Stomach smooth muscle (tissue), 2 donors: Measurements from ENCODE around the gene RHEBL1.

ENCODE experiments used
- H3K27ac ChIP-seq: one replicate; pipeline ENCODE4 v1.7.0; 2013; ENCODE audit warnings: mild to moderate bottlenecking, low read length, inconsistent platforms
- H3K27me3 ChIP-seq, 2 donors: one replicate each; pipeline ENCODE4 v1.7.0; 2013; ENCODE audit warnings: low read length in 2 of 2; ENCODE audit not compliant: insufficient read depth in 2 of 2, control insufficient read depth in 1 of 2
- H3K36me3 ChIP-seq, 2 donors: one replicate each; pipeline ENCODE4 v1.7.0; 2013; ENCODE audit warnings: low read length in 2 of 2; ENCODE audit not compliant: control insufficient read depth in 2 of 2, insufficient read depth in 2 of 2
- H3K4me1 ChIP-seq: one replicate; pipeline ENCODE4 v1.7.0; 2013; ENCODE audit warnings: low read length; ENCODE audit not compliant: control insufficient read depth, insufficient read depth
- H3K4me3 ChIP-seq, 2 donors: one replicate each; pipeline ENCODE4 v1.7.0; 2013; ENCODE audit warnings: low read length in 2 of 2
- H3K9ac ChIP-seq, 2 donors: one replicate each; pipeline ENCODE4 v1.7.0; 2013; ENCODE audit warnings: low read length in 2 of 2, mild to moderate bottlenecking in 1 of 2
- H3K9me3 ChIP-seq, 2 donors: one replicate each; pipeline ENCODE4 v1.7.0; 2013; ENCODE audit warnings: low read length in 2 of 2; ENCODE audit not compliant: control insufficient read depth in 2 of 2
- donor health status: healthy.
- donor health status: Pancreatic carcinoma.

The RHEBL1 gene

GRCh38 chr12:49098035-49098451 is 28.3 kb upstream of the RHEBL1 start:
- Histone ChIP-seq H3K27ac (no peak overlapping the region), H3K4me3 (no peak overlapping the region), H3K9me3 (no peaks in the 10 kb centered on the region), H3K27me3 (peaks cover 16 to 20% of the 10 kb centered on the region in 2 donors), H3K36me3 (peaks cover 47% of the 10 kb centered on the region in 2 donors), H3K4me1 (peaks cover 16% of the 10 kb centered on the region), H3K9ac (no peak overlapping the region)

- Histone ChIP-seq H3K36me3 (peaks cover 40% of the 10 kb centered on the region in 2 donors), H3K9ac (no peak overlapping the region), H3K9me3 (no peaks in the 10 kb centered on the region), H3K27me3 (peaks cover 22 to 26% of the 10 kb centered on the region in 2 donors), H3K4me1 (peaks cover 22% of the 10 kb centered on the region), H3K27ac (no peak overlapping the region), H3K4me3 (no peak overlapping the region)
These were observed 27.6 kb upstream of the RHEBL1 start for GRCh38 chr12:49097381-49097780.

- Histone ChIP-seq H3K4me1 (peaks cover 35% of the 10 kb centered on the region), H3K27me3 (peaks cover 44 to 50% of the 10 kb centered on the region in 2 donors), H3K36me3 (peaks cover 16 to 17% of the 10 kb centered on the region in 2 donors), H3K9ac (no peak overlapping the region), H3K27ac (no peak overlapping the region), H3K4me3 (no peak overlapping the region), H3K9me3 (no peaks in the 10 kb centered on the region)
These were observed 25.2 kb upstream of the RHEBL1 start for GRCh38 chr12:49094975-49095365.

GRCh38 chr12:49094160-49094974 is 24.6 kb upstream of the RHEBL1 start, which contains the start of gene DHH:
DHH (minus strand) TSS chr12:49094801; CDS start chr12:49094512, 289 bp downstream.
- H3K4me1 ChIP-seq = peaks cover 39% of the 10 kb centered on the region
- H3K27ac ChIP-seq = no peak within 1 kb of the TSS
- peak within 1 kb of the TSS in 1 of 2 donors; percentile 9 for H3K9ac ChIP-seq

GRCh38 chr12:49093792-49094159 is 24.0 kb upstream of the RHEBL1 start:
- peak overlapping the region in 1 of 2 donors; percentile 9 for H3K9ac ChIP-seq
- H3K27me3 ChIP-seq = peaks cover 56 to 61% of the 10 kb centered on the region in 2 donors
- peaks cover 39% of the 10 kb centered on the region for H3K4me1 ChIP-seq

More at GRCh38 chr12:49094160-49094974, 24.6 kb upstream of the RHEBL1 start, which contains the start of gene DHH:
- Histone ChIP-seq H3K4me3 (peak within 1 kb of the TSS in 1 of 2 donors; percentile 62), H3K27me3 (peaks cover 50 to 56% of the 10 kb centered on the region in 2 donors), H3K36me3 (peaks cover 13% of the 10 kb centered on the region in 2 donors), H3K9me3 (no peaks in the 10 kb centered on the region)

GRCh38 chr12:49092816-49093406 is 23.1 kb upstream of the RHEBL1 start:
- no peak overlapping the region for H3K4me3 ChIP-seq
- H3K27ac ChIP-seq = no peak overlapping the region
- H3K27me3 ChIP-seq = peaks cover 60 to 66% of the 10 kb centered on the region in 2 donors
- H3K4me1 ChIP-seq = peaks cover 48% of the 10 kb centered on the region
- no peaks in the 10 kb centered on the region for H3K9me3 ChIP-seq
- peaks cover 10 to 11% of the 10 kb centered on the region in 2 donors for H3K36me3 ChIP-seq
- H3K9ac ChIP-seq = no peak overlapping the region

More at GRCh38 chr12:49093792-49094159, 24.0 kb upstream of the RHEBL1 start:
- Histone ChIP-seq H3K4me3 (peak overlapping the region in 1 of 2 donors; percentile 62), H3K27ac (no peak overlapping the region), H3K9me3 (no peaks in the 10 kb centered on the region), H3K36me3 (peaks cover 10 to 11% of the 10 kb centered on the region in 2 donors)

- H3K27ac ChIP-seq = no peak overlapping the region
- H3K4me3 ChIP-seq = peak overlapping the region; percentile 24 to 60
- peaks cover 60 to 66% of the 10 kb centered on the region in 2 donors for H3K27me3 ChIP-seq
- H3K4me1 ChIP-seq = peaks cover 48% of the 10 kb centered on the region
- H3K36me3 ChIP-seq = peaks cover 5% of the 10 kb centered on the region in 2 donors
- no peaks in the 10 kb centered on the region for H3K9me3 ChIP-seq
- no peak overlapping the region for H3K9ac ChIP-seq
These were observed 22.5 kb upstream of the RHEBL1 start for GRCh38 chr12:49092086-49092815.

- no peaks in the 10 kb centered on the region for H3K9me3 ChIP-seq
- H3K27ac ChIP-seq = no peak overlapping the region
- H3K9ac ChIP-seq = no peak overlapping the region
- H3K4me3 ChIP-seq = peak overlapping the region; percentile 24 to 60
- peaks cover 48% of the 10 kb centered on the region for H3K4me1 ChIP-seq
- peaks cover under 1% of the 10 kb centered on the region in 2 donors for H3K36me3 ChIP-seq
- H3K27me3 ChIP-seq = peaks cover 60 to 66% of the 10 kb centered on the region in 2 donors
These were observed 22.0 kb upstream of the RHEBL1 start for GRCh38 chr12:49091836-49092085.

- Histone ChIP-seq H3K9ac (no peak overlapping the region), H3K36me3 (no peaks in the 10 kb centered on the region), H3K27ac (no peak overlapping the region), H3K4me1 (peaks cover 48% of the 10 kb centered on the region), H3K9me3 (no peaks in the 10 kb centered on the region), H3K27me3 (peaks cover 60 to 66% of the 10 kb centered on the region in 2 donors), H3K4me3 (peak overlapping the region in 1 of 2 donors; percentile 60)
These were observed 21.5 kb upstream of the RHEBL1 start for GRCh38 chr12:49091056-49091835.
